ENCODE results near the gene IL4R. TPM values are rescaled to one million over a fixed set of nuclear protein-coding genes. Genes with fewer than 3 reads are reported as not detected.

IL4R gene
- total and polyA plus RNA-seq, 2 of the 8 experiments (the other 6 are each of a cell fraction or from before 2014, with no cell fraction given): 29.1 to 29.4 TPM

- TF ChIP-seq SIRT6 (IDR thresholded peaks at IDR 0.05; ENCODE audit: low read length) (no peak), YY1 (IDR thresholded peaks at IDR 0.05; ENCODE audit: low read depth, low read length) (no peak), E2F6 (IDR thresholded peaks at IDR 0.05) (peak; percentile 18; the same call in 1 of the 2 replicates), HDAC6 (IDR thresholded peaks at IDR 0.05; ENCODE audit: low read depth, low read length) (no peak), SIN3A (conservative IDR thresholded peaks at IDR 0.05 in 1 of 2, IDR thresholded peaks at IDR 0.05 in 1 of 2; ENCODE audit: low read depth in 1 of 2, low read length in 2 of 2) (no peak), SP4 (IDR thresholded peaks at IDR 0.05; ENCODE audit: low read length) (no peak), CBX5 (IDR thresholded peaks at IDR 0.05; ENCODE audit: low read depth, low read length) (no peak), CTBP2 (IDR thresholded peaks at IDR 0.05; ENCODE audit: borderline replicate concordance, insufficient read depth, insufficient read length, low read length) (no peak), KDM5A (IDR thresholded peaks at IDR 0.05; ENCODE audit: low read length) (no peak), TEAD4 (IDR thresholded peaks at IDR 0.05; ENCODE audit: low read depth, low read length) (no peak), GTF2F1 (IDR thresholded peaks at IDR 0.05; ENCODE audit: borderline replicate concordance, low read depth, low read length) (no peak), TCF12 (IDR thresholded peaks at IDR 0.05; ENCODE audit: low read depth, low read length) (no peak), JUN (IDR thresholded peaks at IDR 0.05; ENCODE audit: low read depth, low read length) (no peak), HDAC2 (IDR thresholded peaks at IDR 0.05; ENCODE audit: borderline replicate concordance in 1 of 2, low read depth in 2 of 2, low read length in 2 of 2) (no peak), KDM4A (IDR thresholded peaks at IDR 0.05; ENCODE audit: low read depth, low read length, severe bottlenecking) (peak; percentile 56), TBP (IDR thresholded peaks at IDR 0.05; ENCODE audit: low read depth, low read length) (no peak), PHF8 (conservative IDR thresholded peaks at IDR 0.05; ENCODE audit: low read depth, low read length) (peak; percentile 49; the same call in 1 of the 2 replicates)
- TF ChIP-seq, protein P1, sequence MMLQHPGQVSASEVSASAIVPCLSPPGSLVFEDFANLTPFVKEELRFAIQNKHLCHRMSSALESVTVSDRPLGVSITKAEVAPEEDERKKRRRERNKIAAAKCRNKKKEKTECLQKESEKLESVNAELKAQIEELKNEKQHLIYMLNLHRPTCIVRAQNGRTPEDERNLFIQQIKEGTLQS (IDR thresholded peaks at IDR 0.05; ENCODE audit: insufficient read depth, low read depth, low read length): no peak
- TF ChIP-seq, protein P2, sequence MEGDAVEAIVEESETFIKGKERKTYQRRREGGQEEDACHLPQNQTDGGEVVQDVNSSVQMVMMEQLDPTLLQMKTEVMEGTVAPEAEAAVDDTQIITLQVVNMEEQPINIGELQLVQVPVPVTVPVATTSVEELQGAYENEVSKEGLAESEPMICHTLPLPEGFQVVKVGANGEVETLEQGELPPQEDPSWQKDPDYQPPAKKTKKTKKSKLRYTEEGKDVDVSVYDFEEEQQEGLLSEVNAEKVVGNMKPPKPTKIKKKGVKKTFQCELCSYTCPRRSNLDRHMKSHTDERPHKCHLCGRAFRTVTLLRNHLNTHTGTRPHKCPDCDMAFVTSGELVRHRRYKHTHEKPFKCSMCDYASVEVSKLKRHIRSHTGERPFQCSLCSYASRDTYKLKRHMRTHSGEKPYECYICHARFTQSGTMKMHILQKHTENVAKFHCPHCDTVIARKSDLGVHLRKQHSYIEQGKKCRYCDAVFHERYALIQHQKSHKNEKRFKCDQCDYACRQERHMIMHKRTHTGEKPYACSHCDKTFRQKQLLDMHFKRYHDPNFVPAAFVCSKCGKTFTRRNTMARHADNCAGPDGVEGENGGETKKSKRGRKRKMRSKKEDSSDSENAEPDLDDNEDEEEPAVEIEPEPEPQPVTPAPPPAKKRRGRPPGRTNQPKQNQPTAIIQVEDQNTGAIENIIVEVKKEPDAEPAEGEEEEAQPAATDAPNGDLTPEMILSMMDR (IDR thresholded peaks at IDR 0.05; ENCODE audit: control extremely low read depth in 1 of 3, insufficient read depth in 1 of 3, low read depth in 1 of 3, low read length in 3 of 3): no peak
Measured at GRCh38 chr16:27268376-27269299, 45.1 kb upstream of the IL4R start, which contains the start of gene NSMCE1 (continued).

Measured in H1 (cell line).